ENCODE results near the gene ITGAL. TPM values are rescaled to one million over a fixed set of nuclear protein-coding genes. Genes with fewer than 3 reads are reported as not detected.

The ITGAL gene
- total and polyA plus RNA-seq, 2 of the 8 experiments (the other 6 are each of a cell fraction or from before 2014, with no cell fraction given): not detected

DNA sequence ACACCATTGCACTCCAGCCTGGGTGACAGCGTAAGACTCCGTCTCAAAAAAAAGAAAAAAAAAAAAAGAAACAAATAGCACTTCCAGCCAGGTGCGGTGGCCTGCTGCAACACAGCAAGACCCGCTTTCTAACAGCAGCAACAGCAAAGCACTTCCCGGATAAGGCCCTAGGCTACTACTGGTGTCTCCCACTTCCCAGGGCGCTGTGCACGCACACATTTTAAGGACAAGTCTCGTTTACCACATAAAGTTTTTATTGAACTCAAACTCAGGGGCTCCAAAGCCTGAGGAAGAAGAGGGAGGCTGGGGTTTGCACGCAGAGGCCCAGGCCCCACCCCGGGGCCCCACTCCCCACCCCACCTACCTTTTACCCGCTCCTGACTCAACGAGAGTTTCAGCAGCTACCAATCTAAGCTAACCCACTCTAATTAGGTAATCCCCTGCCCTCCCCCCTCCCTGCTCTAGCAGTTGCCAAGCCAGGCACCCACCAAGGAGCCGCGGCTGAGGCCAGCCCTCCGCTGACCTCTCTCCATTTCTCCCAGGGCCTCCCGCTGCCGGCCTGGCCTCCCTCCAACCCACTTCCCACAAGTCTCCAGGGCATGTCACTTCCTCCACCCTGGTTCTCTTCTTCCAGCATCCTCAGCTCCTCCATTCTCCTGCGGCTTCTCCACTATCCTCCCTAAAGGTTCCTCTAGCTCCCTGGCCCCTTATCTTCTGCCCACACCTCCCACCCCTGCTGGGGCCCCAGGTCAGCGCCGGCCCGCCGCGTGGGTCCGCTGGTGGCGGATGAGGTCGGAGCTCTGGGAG lies 51.4 kb downstream of the ITGAL start (continued):
- TF ChIP-seq RXRA (IDR thresholded peaks at IDR 0.05; ENCODE audit: insufficient read depth, low read depth, low read length) (no peak), TAF7 (optimal IDR thresholded peaks at IDR 0.05; ENCODE audit: borderline replicate concordance, low read depth, low read length) (no peak), TCF12 (IDR thresholded peaks at IDR 0.05; ENCODE audit: low read depth, low read length) (no peak), CHD2 (IDR thresholded peaks at IDR 0.05; ENCODE audit: low read length) (no peak), SIN3A (conservative IDR thresholded peaks at IDR 0.05 in 1 of 2, IDR thresholded peaks at IDR 0.05 in 1 of 2; ENCODE audit: low read depth in 1 of 2, low read length in 2 of 2) (no peak), CEBPB (IDR thresholded peaks at IDR 0.05; ENCODE audit: low read depth, low read length) (no peak), KDM5A (IDR thresholded peaks at IDR 0.05; ENCODE audit: low read length) (no peak), BACH1 (IDR thresholded peaks at IDR 0.05; ENCODE audit: low read length) (no peak), HDAC2 (IDR thresholded peaks at IDR 0.05; ENCODE audit: borderline replicate concordance in 1 of 2, low read depth in 2 of 2, low read length in 2 of 2) (no peak)
